A549 treated with DMSO at 1 μM for 4 hours (cell line): ENCODE data around the gene SLC38A7. TPM values are rescaled to one million over a fixed set of nuclear protein-coding genes. Genes with fewer than 3 reads are reported as not detected.

Experiments
- total RNA-seq: library from RNA; stranded (reverse); fragments of 200-300 nt; extraction: Qiagen RNA extraction; gene quantifications from 5 replicates; pipeline ENCODE4 v1.2.3, GENCODE V29; 2022; ENCODE audit warnings: low read depth

Gene SLC38A7
- 17.0 to 19.8 TPM (median 18.7 TPM) in 5 replicates for total RNA-seq

GRCh38 chr16:58684354-58685083 is at the start of gene SLC38A7:
SLC38A7 (minus strand) TSS chr16:58684770; CDS start chr16:58680126, 4,644 bp downstream.

GRCh38 chr16:58733671-58734458 is 49.3 kb upstream of the SLC38A7 start, which contains the start of gene GOT2:
GOT2 (minus strand) TSS chr16:58734316; CDS start chr16:58734228, 88 bp downstream.

GRCh38 chr16:58629733-58630640 is 54.6 kb downstream of the SLC38A7 start, which contains the start of gene CNOT1:
CNOT1 (minus strand) TSS chr16:58629826; CDS start chr16:58599337, 30,489 bp downstream.

Other genes with a start within 250 kb of the SLC38A7 start
- 24.2 to 29.8 TPM (median 28.1 TPM) in 5 replicates for gene NDRG4, start 184.6 kb downstream of the SLC38A7 start, total RNA-seq
- gene SETD6, start 169.3 kb downstream of the SLC38A7 start, total RNA-seq, result 12.4 to 17.4 TPM (median 16.2 TPM) in 5 replicates
- 122 to 169 TPM (median 138 TPM) in 5 replicates for gene CNOT1, start 54.9 kb downstream of the SLC38A7 start, total RNA-seq
- gene GOT2, start 49.5 kb upstream of the SLC38A7 start, total RNA-seq, result 173 to 191 TPM (median 187 TPM) in 5 replicates